HEK293T (cell line): ENCODE results near the gene DNAJB4.

Experiments used
- CTCF ChIA-PET: fragments of 350-600 bp; formaldehyde crosslinking; extraction: SDS; loops from one replicate; lab custom pipeline; 2021; ENCODE audit warnings: antibody characterized with exemption, inconsistent platforms; lab: Yijun Ruan, JAX
- POLR2A ChIA-PET: fragments of 350-600 bp; formaldehyde crosslinking; extraction: SDS; loops from one replicate; lab custom pipeline; 2020; ENCODE audit warnings: antibody characterized with exemption, inconsistent platforms; lab: Yijun Ruan, JAX
- DNase-seq: peaks from one replicate; pipeline ENCODE4 v3.0.0; 2012; ENCODE audit warnings: mixed read lengths; ENCODE audit errors: extremely low spot score
- ARNT ChIP-seq: fragments of 450-650 bp; IDR thresholded peaks from 2 replicates; pipeline ENCODE4 v1.6.1; 2017; ENCODE audit warnings: mild to moderate bottlenecking
- BHLHE40 ChIP-seq: fragments of 450-650 bp; IDR thresholded peaks from 2 replicates; pipeline ENCODE4 v1.6.1; 2016; ENCODE audit warnings: mild to moderate bottlenecking, moderate library complexity, borderline replicate concordance
- CTBP1 ChIP-seq: fragments of 450-650 bp; IDR thresholded peaks from 2 replicates; pipeline ENCODE4 v1.6.1; 2016; ENCODE audit warnings: borderline replicate concordance
- ELF4 ChIP-seq: fragments of 450-650 bp; IDR thresholded peaks from 2 replicates; pipeline ENCODE4 v1.6.1; 2017; ENCODE audit warnings: antibody characterized with exemption
- FOXA1 ChIP-seq: fragments of 450-650 bp; IDR thresholded peaks from 2 replicates; pipeline ENCODE4 v1.6.1; 2016; ENCODE audit warnings: mild to moderate bottlenecking
- FOXK2 ChIP-seq: fragments of 450-650 bp; IDR thresholded peaks from 2 replicates; pipeline ENCODE4 v1.6.1; 2016; ENCODE audit warnings: mild to moderate bottlenecking
- FOXM1 ChIP-seq: fragments of 450-650 bp; IDR thresholded peaks from 2 replicates; pipeline ENCODE4 v1.6.1; 2017; ENCODE audit warnings: mild to moderate bottlenecking, borderline replicate concordance
- HDGF ChIP-seq: fragments of 450-650 bp; IDR thresholded peaks from 2 replicates; pipeline ENCODE4 v1.6.1; 2017; ENCODE audit warnings: antibody characterized with exemption, borderline replicate concordance
- L3MBTL2 ChIP-seq: fragments of 450-650 bp; conservative IDR thresholded peaks from 2 replicates; pipeline ENCODE4 v1.6.1; 2016; ENCODE audit warnings: mild to moderate bottlenecking
- LEF1 ChIP-seq: fragments of 450-650 bp; IDR thresholded peaks from 2 replicates; pipeline ENCODE4 v1.6.1; 2017; ENCODE audit warnings: mild to moderate bottlenecking, borderline replicate concordance
- NFRKB ChIP-seq: fragments of 450-650 bp; IDR thresholded peaks from 2 replicates; pipeline ENCODE4 v1.6.1; 2016; ENCODE audit warnings: mild to moderate bottlenecking, moderate library complexity
- SP1 ChIP-seq: fragments of 450-650 bp; IDR thresholded peaks from 2 replicates; pipeline ENCODE4 v1.6.1; 2017
- SUZ12 ChIP-seq: fragments of 450-650 bp; IDR thresholded peaks from 2 replicates; pipeline ENCODE4 v1.6.1; 2016; ENCODE audit warnings: mild to moderate bottlenecking
- TARDBP ChIP-seq: fragments of 450-650 bp; IDR thresholded peaks from 2 replicates; pipeline ENCODE4 v1.6.1; 2016
- ZNF384 ChIP-seq: fragments of 450-650 bp; IDR thresholded peaks from 2 replicates; pipeline ENCODE4 v1.6.1; 2016
- TF ChIP-seq, protein P1 (sequence below): fragments of 450-650 bp; IDR thresholded peaks from 2 replicates; pipeline ENCODE4 v1.6.1; 2016

DNAJB4 gene

DNA sequence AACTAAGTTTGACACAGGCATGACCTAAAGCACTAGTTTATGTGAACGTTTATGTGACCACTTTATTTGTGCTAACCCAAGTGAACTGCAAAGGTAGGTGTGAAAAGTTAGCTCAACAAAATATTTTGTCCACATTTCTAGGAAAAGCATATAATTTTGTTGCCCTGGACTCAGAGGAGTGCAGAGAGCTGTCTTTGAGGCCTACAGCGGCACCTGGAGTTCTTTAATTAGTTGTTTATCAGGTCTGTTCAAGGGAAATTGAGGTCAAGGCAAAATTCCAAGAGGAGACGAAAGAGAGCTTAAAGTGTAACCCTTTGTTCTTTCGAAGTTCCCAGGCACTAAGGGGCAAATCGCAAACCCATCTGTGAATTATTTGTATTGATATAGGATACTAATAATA lies 42.4 kb downstream of the DNAJB4 start:
- TF ChIP-seq FOXA1 = no peak
- no peak for TF ChIP-seq CTBP1
- no peak for TF ChIP-seq TARDBP
- TF ChIP-seq FOXM1 = no peak
- TF ChIP-seq HDGF = no peak
- TF ChIP-seq, protein P1, sequence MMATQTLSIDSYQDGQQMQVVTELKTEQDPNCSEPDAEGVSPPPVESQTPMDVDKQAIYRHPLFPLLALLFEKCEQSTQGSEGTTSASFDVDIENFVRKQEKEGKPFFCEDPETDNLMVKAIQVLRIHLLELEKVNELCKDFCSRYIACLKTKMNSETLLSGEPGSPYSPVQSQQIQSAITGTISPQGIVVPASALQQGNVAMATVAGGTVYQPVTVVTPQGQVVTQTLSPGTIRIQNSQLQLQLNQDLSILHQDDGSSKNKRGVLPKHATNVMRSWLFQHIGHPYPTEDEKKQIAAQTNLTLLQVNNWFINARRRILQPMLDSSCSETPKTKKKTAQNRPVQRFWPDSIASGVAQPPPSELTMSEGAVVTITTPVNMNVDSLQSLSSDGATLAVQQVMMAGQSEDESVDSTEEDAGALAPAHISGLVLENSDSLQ = no peak
- TF ChIP-seq SUZ12 = no peak
- no peak for TF ChIP-seq LEF1
- TF ChIP-seq SP1 = no peak
- no peak for TF ChIP-seq L3MBTL2
- no peak for TF ChIP-seq ELF4
- TF ChIP-seq NFRKB = no peak
- TF ChIP-seq ARNT = no peak
- no peak for TF ChIP-seq ZNF384
- TF ChIP-seq BHLHE40 = no peak
- TF ChIP-seq FOXK2 = no peak
- POLR2A ChIA-PET = no interaction called here
- no peak for DNase-seq
- CTCF ChIA-PET = interaction anchor here (0.6 kb wide), 2 partner anchors 47 to 1018 kb away, joined by 3 read pairs; no protein-coding TSS in a partner anchor

DNA sequence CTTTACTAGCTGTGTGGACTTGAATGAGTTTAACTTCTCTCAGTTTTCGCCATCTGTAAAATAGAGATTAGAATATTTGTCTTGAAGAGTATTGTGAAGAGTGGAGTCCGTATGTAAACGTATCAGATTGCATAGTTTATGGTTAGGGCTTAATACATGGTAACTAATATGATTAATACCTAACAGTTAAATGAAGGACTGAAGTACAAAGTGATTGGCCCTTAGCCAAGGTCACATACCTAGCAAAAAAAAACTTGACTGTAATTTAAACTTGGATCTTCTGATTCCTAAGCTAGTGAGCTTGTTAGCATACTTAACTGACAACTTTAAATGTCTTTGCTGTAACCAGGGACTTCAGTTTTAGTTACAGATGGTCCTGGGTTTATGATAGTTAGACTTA lies 42.9 kb downstream of the DNAJB4 start:
- no peak for DNase-seq
- CTCF ChIA-PET = interaction anchor here (0.6 kb wide), 1 partner anchor 195 kb away, joined by 3 read pairs; no protein-coding TSS in a partner anchor
- POLR2A ChIA-PET = interaction anchor here (1.5 kb wide), 1 partner anchor 69 kb away, joined by 5 read pairs; the partner anchor contains the start of gene FUBP1
- TF ChIP-seq SUZ12 (no peak), ELF4 (no peak), CTBP1 (no peak), NFRKB (no peak)

DNA sequence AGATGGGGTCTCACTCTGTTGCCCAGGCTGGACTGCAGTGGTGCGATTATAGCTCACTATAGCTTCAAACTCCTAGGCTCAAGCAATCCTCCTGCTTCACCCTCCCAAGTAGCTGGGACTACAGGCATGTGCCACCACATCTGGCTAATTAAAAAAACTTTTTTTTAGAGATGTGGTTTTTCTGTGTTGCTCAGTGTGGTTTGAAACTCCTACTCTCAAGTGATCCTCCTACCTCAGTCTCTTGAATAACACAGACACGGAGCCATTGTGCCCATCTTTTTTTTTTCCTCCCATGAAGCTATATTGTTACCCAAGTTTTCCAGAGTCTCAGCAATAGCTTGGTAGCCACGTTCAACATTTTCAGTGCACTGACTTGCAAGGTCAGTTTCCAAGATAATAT lies 43.7 kb downstream of the DNAJB4 start:
- DNase-seq = no peak
- ChIA-PET CTCF (no interaction called here), POLR2A (interaction anchor here (1.5 kb wide), 1 partner anchor 70 kb away, joined by 5 read pairs; the partner anchor contains the start of gene FUBP1)
- no peak for TF ChIP-seq HDGF
- no peak for TF ChIP-seq FOXM1
- no peak for TF ChIP-seq FOXA1
- no peak for TF ChIP-seq LEF1
- no peak for TF ChIP-seq ELF4
- no peak for TF ChIP-seq ZNF384
- TF ChIP-seq TARDBP = no peak
- TF ChIP-seq FOXK2 = no peak
- TF ChIP-seq ARNT = no peak
- TF ChIP-seq, protein P1 = no peak
- no peak for TF ChIP-seq SUZ12
- TF ChIP-seq NFRKB = no peak
- no peak for TF ChIP-seq CTBP1
- TF ChIP-seq BHLHE40 = no peak

DNA sequence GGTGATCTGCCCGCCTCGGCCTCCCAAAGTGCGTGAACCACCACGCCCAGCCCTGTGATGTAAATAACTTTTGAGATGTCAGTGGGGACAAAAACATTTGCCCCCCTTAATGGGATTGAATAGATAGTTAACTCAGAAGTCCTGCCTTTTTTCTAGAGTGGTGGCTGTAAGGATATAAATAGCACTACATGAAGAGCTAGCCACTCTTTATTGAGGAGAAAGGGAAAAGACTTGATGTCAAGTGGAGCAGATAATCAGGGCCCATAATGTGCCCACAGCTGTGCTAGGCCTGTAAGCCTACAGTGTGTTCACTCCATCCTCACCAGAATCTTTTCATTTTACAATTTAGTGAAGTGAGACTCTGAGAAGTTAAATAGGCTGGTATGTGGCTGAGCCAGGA lies 44.7 kb downstream of the DNAJB4 start:
- CTCF ChIA-PET = interaction anchor here (1.1 kb wide), 1 partner anchor 45 kb away, joined by 3 read pairs; the partner anchor contains the start of gene DNAJB4

DNA sequence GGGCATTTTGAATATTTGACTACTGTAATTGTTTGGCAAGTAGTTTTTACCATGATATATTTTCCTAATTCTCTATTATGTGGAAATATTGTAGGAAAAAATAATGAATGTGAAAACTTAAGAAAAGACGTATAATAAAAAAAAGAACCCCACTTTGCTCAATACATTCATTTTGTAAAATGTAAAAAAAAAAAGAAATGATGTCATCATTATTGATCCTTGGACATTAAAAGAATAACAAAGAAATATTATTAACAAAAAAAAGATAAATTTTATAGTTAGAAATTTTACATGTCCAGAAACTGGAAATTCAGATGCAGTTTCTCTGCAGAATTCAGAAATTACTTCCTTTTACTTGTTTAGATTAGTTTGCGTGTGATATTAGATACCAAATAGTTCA lies 46.3 kb downstream of the DNAJB4 start:
- DNase-seq = no peak
- ChIA-PET CTCF (no interaction called here), POLR2A (no interaction called here)
- no peak for TF ChIP-seq SUZ12
- no peak for TF ChIP-seq SP1
- no peak for TF ChIP-seq ELF4
- TF ChIP-seq ARNT = no peak
- TF ChIP-seq, protein P1 = no peak
- no peak for TF ChIP-seq NFRKB
- no peak for TF ChIP-seq FOXM1
- no peak for TF ChIP-seq L3MBTL2
- TF ChIP-seq ZNF384 = no peak
- TF ChIP-seq LEF1 = no peak
- no peak for TF ChIP-seq BHLHE40
- TF ChIP-seq HDGF = no peak
- no peak for TF ChIP-seq TARDBP
- TF ChIP-seq FOXA1 = no peak
- no peak for TF ChIP-seq FOXK2
- TF ChIP-seq CTBP1 = no peak

More for the DNA sequence above, 44.7 kb downstream of the DNAJB4 start:
- DNase-seq = no peak
- TF ChIP-seq ZNF384 (no peak), BHLHE40 (no peak), TARDBP (no peak), HDGF (no peak), FOXM1 (no peak), SP1 (no peak), CTBP1 (no peak), L3MBTL2 (no peak), SUZ12 (no peak), ARNT (no peak), NFRKB (no peak), FOXA1 (no peak), LEF1 (no peak), FOXK2 (no peak), ELF4 (no peak)
- TF ChIP-seq, protein P1 = no peak
- POLR2A ChIA-PET = no interaction called here
